RWPE1 (cell line): Measurements from ENCODE around the gene CHCHD6.

Experiments used
- CTCF ChIA-PET: fragments of 350-600 bp; sonication (Branson Sonifier 250); formaldehyde crosslinking; extraction: SDS; loops from one replicate; lab custom pipeline; 2021; lab: Yijun Ruan, JAX
- POLR2A ChIA-PET: fragments of 400-600 bp; formaldehyde crosslinking; extraction: SDS; loops from one replicate; lab custom pipeline; 2020; ENCODE audit warnings: antibody characterized with exemption; ENCODE audit not compliant: low non-redundant PET; lab: Yijun Ruan, JAX
- DNase-seq: peaks from one replicate; pipeline ENCODE4 v3.0.0; 2012; ENCODE audit warnings: low spot score
- H3K27ac ChIP-seq: fragments of 450-650 bp; 2 replicates; pipeline ENCODE4 v1.5.1; 2017
- CTCF ChIP-seq: fragments of 450-650 bp; conservative IDR thresholded peaks from 2 replicates; pipeline ENCODE4 v1.5.1; 2017; ENCODE audit warnings: low read depth, mild to moderate bottlenecking

Gene CHCHD6

GRCh38 chr3:126977821-126978220 lies 273.8 kb downstream of the CHCHD6 start:
- POLR2A ChIA-PET: no interaction called here
- DNase-seq: no peak
- CTCF ChIA-PET: interaction anchor here (0.6 to 1.8 kb wide), 3 partner anchors 80 to 225 kb away, joined by 4 to 6 read pairs (median 4); no protein-coding TSS in a partner anchor
- TF ChIP-seq CTCF: no peak
- no peak overlapping the region for H3K27ac ChIP-seq

GRCh38 chr3:126978291-126978690 lies 274.3 kb downstream of the CHCHD6 start:
- TF ChIP-seq CTCF: no peak
- no peak overlapping the region for H3K27ac ChIP-seq
- ChIA-PET POLR2A (no interaction called here), CTCF (interaction anchor here (1.8 kb wide), 1 partner anchor 226 kb away, joined by 6 read pairs; no protein-coding TSS in a partner anchor)
- no peak for DNase-seq

- no peak for TF ChIP-seq CTCF
- H3K27ac ChIP-seq: peak overlapping the region; percentile 20; the same call in 1 of the 2 replicates
- no peak for DNase-seq
- POLR2A ChIA-PET: no interaction called here
- CTCF ChIA-PET: interaction anchor here (0.7 kb wide), 1 partner anchor 226 kb away, joined by 3 read pairs; no protein-coding TSS in a partner anchor
Observed at GRCh38 chr3:126979046-126979628, 275.1 kb downstream of the CHCHD6 start.

GRCh38 chr3:126980266-126980811 lies 276.3 kb downstream of the CHCHD6 start:
- ChIA-PET POLR2A (no interaction called here), CTCF (interaction anchor here (0.6 to 1.5 kb wide), 3 partner anchors 10 to 83 kb away, joined by 3 to 6 read pairs (median 5); no protein-coding TSS in a partner anchor)
- no peak for TF ChIP-seq CTCF
- no peak overlapping the region; the same call in 1 of the 2 replicates for H3K27ac ChIP-seq
- no peak for DNase-seq

- DNase-seq: no peak
- POLR2A ChIA-PET: no interaction called here
- no peak for TF ChIP-seq CTCF
- H3K27ac ChIP-seq: peak overlapping the region; percentile 79
- CTCF ChIA-PET: interaction anchor here (0.5 to 2.0 kb wide), 17 partner anchors 9 to 443 kb away, joined by 3 to 18 read pairs (median 4); no protein-coding TSS in a partner anchor
Observed at GRCh38 chr3:126982126-126982470, 278.1 kb downstream of the CHCHD6 start.

- ChIA-PET CTCF (interaction anchor here (0.5 to 2.0 kb wide), 24 partner anchors 10 to 1021 kb away, joined by 3 to 18 read pairs (median 4); no protein-coding TSS in a partner anchor), POLR2A (no interaction called here)
- H3K27ac ChIP-seq: peak within 1 kb of the TSS; percentile 79
- peak; percentile 88 for DNase-seq
- TF ChIP-seq CTCF: peak; percentile 91
Observed at GRCh38 chr3:126982471-126983175, 278.6 kb downstream of the CHCHD6 start, which contains the start of gene PLXNA1. Gene PLXNA1, plus strand, starts transcription at chr3:126983115. Its CDS starts 5,479 bp downstream, at chr3:126988594.
